ENCODE data around the gene ZNF644. TPM values are rescaled to one million over a fixed set of nuclear protein-coding genes. Genes with fewer than 3 reads are reported as not detected.

The ZNF644 gene
- total RNA-seq, 1 donor from 2014 or later: 75.2 TPM

DNA sequence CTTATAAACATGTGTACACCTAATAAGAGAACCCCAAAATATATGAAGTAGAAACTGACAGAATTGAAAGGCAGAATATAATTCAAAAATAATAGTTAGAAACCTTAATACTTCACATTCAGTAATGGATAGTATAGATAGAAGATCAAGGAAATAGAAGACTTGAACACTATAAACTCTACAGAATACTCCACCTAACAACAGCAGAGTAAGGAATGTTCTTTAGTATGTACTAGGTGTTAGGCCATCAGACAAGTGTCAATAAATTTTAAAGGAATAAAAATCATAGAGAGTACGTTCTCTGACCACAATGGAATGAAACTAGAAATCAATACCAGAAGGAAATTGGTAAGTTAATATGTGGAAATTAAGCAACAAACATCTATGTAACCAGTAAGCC is 16.6 kb downstream of the ZNF644 start:
- TF ChIP-seq, protein P1, sequence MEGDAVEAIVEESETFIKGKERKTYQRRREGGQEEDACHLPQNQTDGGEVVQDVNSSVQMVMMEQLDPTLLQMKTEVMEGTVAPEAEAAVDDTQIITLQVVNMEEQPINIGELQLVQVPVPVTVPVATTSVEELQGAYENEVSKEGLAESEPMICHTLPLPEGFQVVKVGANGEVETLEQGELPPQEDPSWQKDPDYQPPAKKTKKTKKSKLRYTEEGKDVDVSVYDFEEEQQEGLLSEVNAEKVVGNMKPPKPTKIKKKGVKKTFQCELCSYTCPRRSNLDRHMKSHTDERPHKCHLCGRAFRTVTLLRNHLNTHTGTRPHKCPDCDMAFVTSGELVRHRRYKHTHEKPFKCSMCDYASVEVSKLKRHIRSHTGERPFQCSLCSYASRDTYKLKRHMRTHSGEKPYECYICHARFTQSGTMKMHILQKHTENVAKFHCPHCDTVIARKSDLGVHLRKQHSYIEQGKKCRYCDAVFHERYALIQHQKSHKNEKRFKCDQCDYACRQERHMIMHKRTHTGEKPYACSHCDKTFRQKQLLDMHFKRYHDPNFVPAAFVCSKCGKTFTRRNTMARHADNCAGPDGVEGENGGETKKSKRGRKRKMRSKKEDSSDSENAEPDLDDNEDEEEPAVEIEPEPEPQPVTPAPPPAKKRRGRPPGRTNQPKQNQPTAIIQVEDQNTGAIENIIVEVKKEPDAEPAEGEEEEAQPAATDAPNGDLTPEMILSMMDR (conservative IDR thresholded peaks at IDR 0.05): no peak
- no peak for DNase-seq (ENCODE audit: extremely low spot score, unreplicated experiment)
- H3K27ac Mint-ChIP-seq: no peak overlapping the region
- H3K9me3 Mint-ChIP-seq: peaks cover 25% of the 10 kb centered on the region
- no peak overlapping the region for H3K4me3 Mint-ChIP-seq
- no peaks in the 10 kb centered on the region for H3K4me1 Mint-ChIP-seq (ENCODE audit: unreplicated experiment)
- H3K36me3 Mint-ChIP-seq: peaks cover 57% of the 10 kb centered on the region
- H3K27me3 Mint-ChIP-seq: no peaks in the 10 kb centered on the region

DNA sequence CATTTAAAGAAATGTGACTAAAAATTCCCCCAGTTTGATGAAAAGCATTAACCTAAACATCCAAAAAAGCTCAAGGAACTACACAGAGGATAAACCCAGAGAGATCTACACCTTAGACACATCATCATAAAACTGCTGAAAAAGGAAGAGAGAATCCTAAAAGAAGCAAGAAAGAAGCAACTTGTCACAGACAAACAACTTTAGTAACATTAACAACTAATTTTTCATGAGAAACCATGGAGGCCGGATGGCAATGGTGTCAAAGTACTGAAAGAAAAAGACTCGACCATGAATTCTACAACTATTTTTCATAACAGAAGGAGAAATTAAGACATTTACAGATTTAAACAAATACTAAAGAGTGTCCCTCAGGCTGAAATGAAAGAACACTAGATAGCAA is 17.7 kb downstream of the ZNF644 start:
- H3K4me1 Mint-ChIP-seq (ENCODE audit: unreplicated experiment): no peaks in the 10 kb centered on the region
- no peak for DNase-seq (ENCODE audit: extremely low spot score, unreplicated experiment)
- H3K36me3 Mint-ChIP-seq: peaks cover 58% of the 10 kb centered on the region
- no peak overlapping the region for H3K4me3 Mint-ChIP-seq
- TF ChIP-seq, protein P1 (conservative IDR thresholded peaks at IDR 0.05): no peak
- peaks cover 28% of the 10 kb centered on the region for H3K9me3 Mint-ChIP-seq
- no peak overlapping the region for H3K27ac Mint-ChIP-seq
- H3K27me3 Mint-ChIP-seq: no peaks in the 10 kb centered on the region

GRCh38 chr1:90996742-90997413 is 25.0 kb downstream of the ZNF644 start:
- H3K9me3 Mint-ChIP-seq: peaks cover 20% of the 10 kb centered on the region
- peaks cover 50% of the 10 kb centered on the region for H3K36me3 Mint-ChIP-seq
- no peaks in the 10 kb centered on the region for H3K27me3 Mint-ChIP-seq
- no peak overlapping the region for H3K4me3 Mint-ChIP-seq
- no peak for DNase-seq (ENCODE audit: extremely low spot score, unreplicated experiment)
- TF ChIP-seq, protein P1 (conservative IDR thresholded peaks at IDR 0.05): no peak
- no peak overlapping the region for H3K27ac Mint-ChIP-seq
- H3K4me1 Mint-ChIP-seq (ENCODE audit: unreplicated experiment): peaks cover 4% of the 10 kb centered on the region

- Mint-ChIP-seq H3K27me3 (no peaks in the 10 kb centered on the region), H3K4me1 (ENCODE audit: unreplicated experiment) (peaks cover 4% of the 10 kb centered on the region), H3K9me3 (peaks cover 16% of the 10 kb centered on the region), H3K4me3 (no peak overlapping the region), H3K36me3 (peaks cover 60% of the 10 kb centered on the region), H3K27ac (no peak overlapping the region)
- DNase-seq (ENCODE audit: extremely low spot score, unreplicated experiment): no peak
- TF ChIP-seq, protein P1 (conservative IDR thresholded peaks at IDR 0.05): no peak
These were observed 26.4 kb downstream of the ZNF644 start for GRCh38 chr1:90995311-90995894.

- peaks cover 62% of the 10 kb centered on the region for H3K36me3 Mint-ChIP-seq
- peaks cover 12% of the 10 kb centered on the region for H3K9me3 Mint-ChIP-seq
These were observed 27.4 kb downstream of the ZNF644 start for GRCh38 chr1:90994461-90994860.

More at GRCh38 chr1:90994461-90994860, 27.4 kb downstream of the ZNF644 start:
- Mint-ChIP-seq H3K4me1 (ENCODE audit: unreplicated experiment) (peaks cover 4% of the 10 kb centered on the region), H3K27ac (no peak overlapping the region), H3K4me3 (no peak overlapping the region), H3K27me3 (no peaks in the 10 kb centered on the region)
- no peak for DNase-seq (ENCODE audit: extremely low spot score, unreplicated experiment)
- TF ChIP-seq, protein P1 (conservative IDR thresholded peaks at IDR 0.05): no peak
